A549 treated with DMSO at 1 μM for 4 hours (cell line): Measurements from ENCODE around the gene MIX23. TPM values are rescaled to one million over a fixed set of nuclear protein-coding genes. Genes with fewer than 3 reads are reported as not detected.

Experiments
- total RNA-seq: library from RNA; stranded (reverse); fragments of 200-300 nt; extraction: Qiagen RNA extraction; gene quantifications from 5 replicates; pipeline ENCODE4 v1.2.3, GENCODE V29; 2022; ENCODE audit warnings: low read depth

Gene MIX23
- total RNA-seq, result 53.4 to 63.8 TPM (median 55.6 TPM) in 5 replicates

GRCh38 chr3:122382888-122383666 lies at the start of gene MIX23:
TSS of gene MIX23 (minus strand) at chr3:122383231. CDS start at chr3:122383224, 7 bp downstream.

GRCh38 chr3:122415762-122416654 lies 33.0 kb upstream of the MIX23 start, which contains the start of gene WDR5B:
TSS of gene WDR5B (minus strand) at chr3:122416062. CDS start at chr3:122415528, 534 bp downstream.

DNA sequence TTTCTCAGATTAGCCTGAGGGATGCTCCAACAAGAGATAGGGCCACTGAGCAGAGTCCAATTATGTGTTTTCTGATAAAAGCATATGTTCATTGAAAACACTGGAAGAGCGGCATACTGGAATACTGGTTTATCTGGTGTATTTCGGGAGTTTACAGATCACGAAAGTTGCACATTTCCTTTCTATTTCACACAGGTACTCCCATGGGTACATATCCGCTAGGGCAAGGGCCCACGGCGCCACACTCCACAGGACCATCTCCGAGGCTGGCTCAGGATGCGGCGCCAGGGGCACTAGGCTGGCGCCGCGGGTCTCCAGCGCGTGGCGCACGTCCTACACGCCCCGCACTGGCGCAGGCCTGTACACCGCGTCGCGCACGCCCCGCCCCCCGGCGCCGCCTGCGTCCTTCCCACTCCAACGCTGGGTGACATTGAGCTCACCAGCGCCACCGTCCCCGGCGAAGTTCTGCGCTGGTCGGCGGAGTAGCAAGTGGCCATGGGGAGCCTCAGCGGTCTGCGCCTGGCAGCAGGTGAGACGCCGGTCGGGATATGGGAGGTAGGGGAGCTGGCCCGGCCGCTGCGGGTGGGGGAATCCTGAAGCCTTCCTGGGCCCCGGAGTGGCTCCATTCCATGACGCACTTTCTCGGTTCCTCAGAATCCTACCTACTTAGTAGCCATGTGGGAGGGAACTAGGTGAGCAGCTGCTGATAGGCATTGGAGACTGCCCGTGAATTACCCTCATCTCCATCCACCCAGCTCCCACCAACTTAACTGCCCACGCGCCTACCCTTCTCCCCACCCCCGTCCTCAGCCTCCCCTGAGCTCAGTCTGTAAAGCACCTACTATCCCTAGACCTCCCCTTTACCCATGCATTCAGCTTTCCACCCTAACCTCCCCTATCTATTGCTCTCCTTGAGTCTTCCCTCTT lies 1.0 kb upstream of the MIX23 start, which contains the start of gene FAM162A:
TSS of gene FAM162A (plus strand) at position 412 of the 927 bp plus-strand sequence. CDS start at position 496, 84 bp downstream.

GRCh38 chr3:122324871-122325323 lies 58.1 kb downstream of the MIX23 start, which contains the start of gene CSTA:
TSS of gene CSTA (plus strand) at chr3:122325248. CDS start at chr3:122325293, 45 bp downstream.

Other genes starting within 250 kb of the MIX23 start
- not detected in 5 replicates for gene CASR, start 199.6 kb downstream of the MIX23 start, total RNA-seq
- 0.63 to 1.2 TPM (median 1.1 TPM) in 5 replicates for gene CSTA, start 58.0 kb downstream of the MIX23 start, total RNA-seq
- gene FAM162A, start 951 bp upstream of the MIX23 start, total RNA-seq, result 31.7 to 35.9 TPM (median 35.5 TPM) in 5 replicates
- 3.0 to 4.1 TPM (median 3.4 TPM) in 5 replicates for gene WDR5B, start 32.8 kb upstream of the MIX23 start, total RNA-seq
- gene KPNA1, start 131.7 kb upstream of the MIX23 start, total RNA-seq, result 54.2 to 77.3 TPM (median 66.2 TPM) in 5 replicates
- gene PARP9, start 181.1 kb upstream of the MIX23 start, total RNA-seq, result 4.9 to 7.0 TPM (median 5.5 TPM) in 5 replicates
- 8.3 to 10.7 TPM (median 8.6 TPM) in 5 replicates for gene DTX3L, start 181.1 kb upstream of the MIX23 start, total RNA-seq
- gene PARP15, start 194.4 kb upstream of the MIX23 start, total RNA-seq, result not detected in 5 replicates